NCI-H2107 treated with DMSO at 0.1 percent for 48 hours (cell line): ENCODE results near the gene PARP14.
"Not testable (repeated sequence)": the region's sequence is repeated elsewhere in the genome, so short reads cannot be mapped to it uniquely, and the experiment has no call there.

Experiments used
- DNase-seq: peaks from one replicate; lab custom pipeline; 2025; ENCODE audit not compliant: unreplicated experiment; lab: John Stamatoyannopoulos, UW

PARP14 gene

DNA sequence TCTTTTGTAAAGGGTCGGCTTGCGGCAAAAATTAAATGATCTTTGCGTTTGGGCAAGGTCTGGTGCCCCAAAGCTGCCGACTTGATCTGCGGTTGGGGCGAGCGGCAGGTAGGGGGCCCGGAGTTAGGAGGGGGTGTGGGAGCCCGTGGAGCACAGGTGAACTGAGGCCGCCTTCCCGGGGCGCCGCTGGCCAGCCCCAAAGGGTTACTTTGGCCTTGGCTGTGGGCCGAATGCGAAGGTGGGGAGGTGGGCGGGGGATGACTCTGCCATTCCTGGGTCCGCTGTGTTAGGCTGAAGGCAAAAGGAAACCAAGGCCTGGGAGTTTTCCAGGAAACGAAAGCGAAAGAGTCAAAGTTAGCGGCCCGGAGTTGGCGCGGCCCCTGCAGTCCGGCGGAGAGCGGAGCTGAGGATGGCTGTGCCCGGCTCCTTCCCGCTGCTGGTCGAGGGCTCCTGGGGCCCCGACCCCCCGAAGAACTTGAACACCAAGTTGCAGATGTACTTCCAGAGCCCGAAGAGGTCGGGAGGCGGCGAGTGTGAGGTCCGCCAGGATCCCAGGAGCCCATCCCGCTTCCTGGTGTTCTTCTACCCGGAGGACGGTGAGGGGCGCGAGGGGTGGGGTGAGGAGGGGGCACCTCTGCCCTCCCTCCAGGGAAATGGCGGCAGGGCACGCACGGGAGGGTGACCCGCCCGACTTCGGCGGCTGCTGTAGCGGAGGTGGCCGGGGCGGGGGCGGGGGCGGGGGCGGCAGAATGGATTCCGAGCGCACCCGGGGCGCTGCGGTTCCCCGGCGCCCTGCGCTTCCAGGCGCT is at the start of gene PARP14:
PARP14 (plus strand) TSS at position 365 of the 809 bp plus-strand sequence; CDS start at position 410, 45 bp downstream.
- peak; percentile 34 for DNase-seq

GRCh38 chr3:122635789-122636188 is 44.9 kb upstream of the PARP14 start:
- DNase-seq: no peak

DNA sequence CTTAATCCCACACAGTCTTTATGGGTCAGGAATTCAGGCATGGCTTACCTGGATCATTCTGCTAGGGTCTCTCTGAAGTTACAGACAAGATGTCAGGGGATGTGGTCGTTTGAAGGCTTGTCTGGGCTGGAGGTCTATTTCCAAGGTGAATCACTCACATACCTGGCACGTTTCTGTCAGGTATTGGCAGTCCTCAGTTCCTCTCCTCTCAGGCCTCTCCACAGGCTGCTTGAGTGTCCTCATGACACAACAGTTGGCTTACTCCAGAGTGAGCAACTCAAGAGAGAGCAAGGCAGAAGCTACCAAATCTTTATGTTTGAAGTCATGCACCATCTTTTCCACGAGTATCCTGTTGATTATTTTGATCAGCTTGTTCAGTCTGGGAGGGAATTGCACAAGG is 43.9 kb upstream of the PARP14 start:
- no peak for DNase-seq

- DNase-seq: no peak
Observed at GRCh38 chr3:122640437-122640999, 40.1 kb upstream of the PARP14 start.

DNA sequence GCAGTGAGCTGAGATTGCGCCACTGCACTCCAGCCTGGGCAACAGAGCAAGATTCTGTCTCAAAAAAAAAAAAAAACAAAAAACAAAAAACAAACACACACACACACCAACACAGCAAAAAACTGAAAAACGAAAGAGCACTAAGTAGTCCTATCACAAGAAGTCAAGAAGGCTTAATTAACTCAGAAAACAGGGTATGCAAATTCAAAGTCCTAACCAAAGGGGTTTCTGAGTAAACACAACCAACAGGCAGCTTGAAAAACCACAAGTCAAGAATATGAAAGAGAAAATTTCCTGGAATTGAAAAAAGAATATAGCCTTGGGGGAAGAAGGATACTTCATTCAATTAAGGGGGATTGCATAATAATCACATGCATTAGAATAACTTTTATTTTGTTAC is 37.7 kb upstream of the PARP14 start:
- no peak for DNase-seq

DNA sequence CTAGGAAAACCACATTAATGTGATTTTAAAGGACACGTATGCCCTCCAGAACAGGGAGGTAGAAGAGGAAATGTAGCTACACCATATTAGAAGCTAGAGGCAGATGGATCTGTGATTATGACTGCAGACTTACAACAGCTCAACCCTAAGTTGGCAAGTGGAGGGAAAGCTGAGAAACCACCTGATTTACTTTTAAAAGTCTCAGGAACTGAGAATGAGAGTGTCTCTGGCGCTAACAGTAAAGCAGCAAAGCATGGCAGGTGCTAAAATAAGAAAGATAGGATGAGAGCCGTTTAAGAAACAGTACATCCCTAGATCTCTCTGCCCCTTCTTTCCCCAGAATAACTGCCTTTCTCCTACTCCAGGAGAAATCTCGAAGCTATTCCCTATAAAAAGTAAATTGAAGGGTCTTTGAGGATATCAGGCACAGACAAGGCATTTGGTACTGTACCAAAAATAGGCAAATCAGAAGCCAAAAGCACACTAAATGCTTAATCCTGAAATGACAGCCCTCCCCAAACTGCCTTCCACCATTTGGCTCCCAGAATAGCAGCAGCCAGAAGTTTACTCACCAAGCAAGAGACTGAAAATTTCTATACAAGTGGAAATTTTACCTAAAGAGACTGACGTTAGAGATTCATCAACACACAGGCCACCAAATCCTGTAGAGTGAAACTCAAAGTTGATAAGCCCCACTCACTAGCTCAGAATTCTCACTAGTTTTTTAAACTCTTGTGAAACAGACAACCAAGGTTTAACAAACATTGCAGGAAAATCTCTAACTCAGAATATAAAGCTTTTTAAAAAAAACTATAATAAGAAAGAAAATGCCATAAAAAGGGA is 34.3 kb upstream of the PARP14 start:
- no peak for DNase-seq

DNA sequence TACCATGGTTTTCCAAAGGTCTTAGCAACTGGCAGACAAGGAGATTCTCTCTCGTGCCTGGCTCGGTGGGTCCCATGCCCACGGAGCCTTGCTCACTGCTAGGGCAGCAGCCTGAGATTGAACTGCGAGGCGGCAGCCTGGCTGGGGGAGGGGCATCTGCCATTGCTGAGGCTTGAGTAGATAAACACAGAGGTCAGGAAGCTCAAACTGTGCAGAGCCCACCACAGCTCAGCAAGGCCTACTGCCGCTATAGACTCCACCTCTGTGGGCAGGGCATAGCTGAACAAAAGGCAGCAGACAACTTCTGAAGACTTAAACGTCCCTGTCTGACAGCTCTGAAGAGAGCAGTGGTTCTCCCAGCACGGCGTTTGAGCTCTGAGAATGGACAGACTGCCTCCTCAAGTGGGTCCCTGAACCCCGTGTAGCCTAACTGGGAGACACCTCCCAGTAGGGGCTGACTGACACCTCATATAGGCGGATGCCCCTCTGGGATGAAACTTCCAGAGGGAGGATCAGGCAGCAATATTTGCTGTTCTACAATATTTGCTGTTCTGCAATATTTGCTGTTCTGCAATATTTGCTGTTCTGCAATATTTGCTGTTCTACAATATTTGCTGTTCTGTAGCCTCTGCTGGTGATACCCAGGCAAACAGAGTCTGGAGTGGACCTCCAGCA is 29.3 kb upstream of the PARP14 start:
- not testable (repeated sequence) for DNase-seq

DNA sequence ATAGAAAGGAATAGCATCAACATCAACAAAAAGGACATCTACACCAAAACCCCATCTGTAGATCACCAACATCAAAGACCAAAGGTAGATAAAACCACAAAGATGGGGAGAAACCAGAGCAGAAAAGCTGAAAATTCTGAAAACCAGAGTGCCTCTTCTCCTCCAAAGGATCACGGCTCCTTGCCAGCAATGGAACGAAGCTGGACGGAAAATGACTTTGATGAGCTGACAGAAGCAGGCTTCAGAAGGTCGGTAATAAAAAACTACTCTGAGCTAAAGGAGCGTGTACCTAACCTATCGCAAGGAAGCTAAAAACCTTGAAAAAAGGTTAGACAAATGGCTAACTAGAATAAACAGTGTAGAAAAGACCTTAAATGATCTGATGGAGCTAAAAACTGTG is 28.7 kb upstream of the PARP14 start:
- DNase-seq: not testable (repeated sequence)

DNA sequence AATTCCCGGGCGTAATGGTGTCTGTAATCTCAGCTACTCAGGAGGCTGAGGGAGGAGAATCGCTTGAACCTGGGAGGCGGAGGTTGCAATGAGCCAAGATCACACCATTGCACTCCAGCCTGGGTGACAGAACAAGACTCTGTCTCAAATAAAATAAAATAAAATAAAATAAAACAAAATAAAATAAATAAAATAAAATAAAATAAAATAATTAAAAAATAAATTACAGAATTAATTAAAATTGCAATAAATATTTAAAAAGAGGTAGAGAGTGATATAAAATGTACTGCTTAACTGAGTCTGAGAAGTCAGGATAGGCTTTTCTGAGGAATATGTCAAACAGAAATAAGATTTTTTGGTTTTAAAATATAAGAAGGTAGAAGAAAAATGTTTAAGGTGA is 22.3 kb upstream of the PARP14 start:
- DNase-seq: not testable (repeated sequence)

GRCh38 chr3:122660297-122660974 is 20.2 kb upstream of the PARP14 start:
- no peak for DNase-seq

DNA sequence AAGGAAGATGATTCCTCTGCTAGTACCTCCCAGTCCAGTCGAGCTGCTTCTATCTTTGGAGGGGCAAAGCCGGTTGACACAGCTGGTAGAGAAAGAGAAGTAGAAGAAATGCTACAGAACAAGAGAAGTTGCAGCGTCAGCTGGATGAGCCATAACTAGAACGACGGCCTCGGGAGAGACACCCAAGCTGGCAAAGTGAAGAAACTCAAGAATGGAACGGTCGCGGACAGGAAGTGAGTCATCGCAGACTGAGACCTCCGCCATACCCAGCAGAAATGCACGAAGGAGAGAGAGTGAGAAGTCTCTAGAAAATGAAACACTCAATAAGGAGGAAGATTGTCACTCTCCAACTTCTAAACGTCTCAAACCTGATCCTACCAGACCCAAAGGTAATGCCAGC is 19.0 kb upstream of the PARP14 start:
- DNase-seq: no peak

- no peak for DNase-seq
Observed at GRCh38 chr3:122662505-122662904, 18.1 kb upstream of the PARP14 start.

DNA sequence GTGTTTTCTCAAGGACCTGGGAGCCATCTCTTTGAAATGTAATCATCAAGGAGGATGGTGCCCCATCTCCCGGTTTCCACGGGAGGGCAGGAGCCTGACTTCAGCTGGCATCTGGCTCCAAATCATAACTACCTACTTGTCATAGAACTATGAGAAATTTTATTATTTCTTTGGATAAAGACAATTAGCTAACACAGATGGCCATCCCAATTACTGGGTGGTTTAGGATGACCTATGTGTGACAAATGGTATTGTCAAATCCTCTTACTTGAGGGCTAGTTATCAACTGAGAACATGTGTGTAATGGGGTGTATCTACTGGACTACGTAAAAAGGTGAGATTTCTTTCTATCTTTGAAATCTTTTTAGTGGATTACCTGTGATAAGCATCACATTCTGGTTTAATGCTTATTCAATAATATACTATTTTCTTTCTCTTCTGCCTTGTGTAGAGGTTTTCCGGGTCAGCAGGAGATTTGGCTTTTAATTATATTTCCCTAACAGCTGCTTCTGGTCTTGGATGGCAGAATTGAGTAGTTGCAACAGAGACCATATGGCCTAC is 15.3 kb upstream of the PARP14 start:
- DNase-seq: no peak

- no peak for DNase-seq
Observed at GRCh38 chr3:122665881-122666280, 14.8 kb upstream of the PARP14 start.

GRCh38 chr3:122668930-122669730 is 11.5 kb upstream of the PARP14 start:
- no peak for DNase-seq

- DNase-seq: no peak
Observed at GRCh38 chr3:122671553-122671952, 9.1 kb upstream of the PARP14 start.

GRCh38 chr3:122674339-122674738 is 6.3 kb upstream of the PARP14 start:
- DNase-seq: no peak

DNA sequence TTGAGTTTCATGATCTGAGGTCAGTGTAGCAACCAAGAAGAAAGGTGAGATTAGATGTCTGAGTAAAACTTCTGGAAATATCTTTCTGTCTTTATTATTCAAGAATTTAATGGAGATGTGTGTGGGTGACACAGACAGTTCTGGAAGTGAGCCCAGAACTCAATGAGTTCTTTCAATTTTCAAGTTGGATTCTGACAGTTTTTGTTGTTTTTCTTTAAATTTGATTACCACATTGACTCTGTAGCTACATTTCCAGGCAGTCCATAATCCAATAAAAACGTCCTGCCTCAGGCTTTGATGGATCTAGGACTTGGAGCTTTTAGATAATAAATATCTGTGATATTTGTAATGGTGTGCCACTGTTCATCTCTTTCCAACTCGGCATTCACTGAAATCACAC is 3.9 kb upstream of the PARP14 start:
- no peak for DNase-seq

DNA sequence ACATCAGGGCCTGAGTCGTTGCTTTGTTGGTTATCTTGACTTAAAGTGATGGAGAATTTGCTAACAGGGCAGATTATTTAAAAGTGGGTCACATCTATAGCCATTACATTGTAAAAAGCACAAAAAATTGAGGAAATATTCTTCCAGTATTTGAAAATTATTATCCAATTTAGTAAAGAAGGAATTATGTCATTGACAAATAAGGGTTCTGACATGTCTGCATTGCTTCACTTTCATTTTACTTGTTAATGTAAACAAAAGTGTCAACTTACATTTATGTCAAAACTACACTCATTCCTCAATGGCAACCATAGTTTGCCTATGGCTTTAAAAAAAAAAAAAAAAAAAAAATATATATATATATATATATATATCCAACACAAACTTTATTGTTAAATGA is 3.4 kb upstream of the PARP14 start:
- no peak for DNase-seq

DNA sequence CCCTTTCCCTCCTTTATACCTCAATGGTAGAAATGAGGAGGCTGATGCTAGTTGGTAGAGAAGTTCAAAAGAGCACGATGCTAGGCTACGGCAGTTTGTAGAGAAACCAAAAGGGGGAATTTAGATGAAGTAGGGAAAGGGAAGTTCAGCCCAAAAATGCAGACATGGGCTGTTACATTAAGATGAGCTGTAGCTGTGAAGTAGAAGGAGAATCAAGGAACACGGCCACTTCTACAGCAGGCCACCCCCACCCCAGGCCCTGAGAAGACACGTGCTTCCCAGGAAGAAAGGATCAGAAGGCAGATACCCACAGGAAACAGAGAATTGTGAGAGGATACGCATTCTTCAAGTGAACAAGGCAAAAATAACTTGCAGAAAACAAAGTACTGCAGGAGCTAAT is 2.1 kb upstream of the PARP14 start:
- DNase-seq: no peak
